IPS DF 6.9 (cell line): ENCODE results near the gene ABR.

ENCODE experiments used
- DNase-seq: peaks from one replicate; pipeline ENCODE4 v3.0.0-alpha.2; 2013; ENCODE audit warnings: low read depth, low spot score
- H3K27ac ChIP-seq: one replicate; pipeline ENCODE4 v1.5.1; 2013; ENCODE audit warnings: low read length, control low read depth
- H3K27me3 ChIP-seq: 2 replicates; pipeline ENCODE4 v1.6.1; 2013; ENCODE audit warnings: mild to moderate bottlenecking, low read length; ENCODE audit not compliant: control insufficient read depth, insufficient read depth
- H3K36me3 ChIP-seq: 2 replicates; pipeline ENCODE4 v1.6.1; 2013; ENCODE audit warnings: low read length; ENCODE audit not compliant: control insufficient read depth, insufficient read depth
- H3K4me1 ChIP-seq: 2 replicates; pipeline ENCODE4 v1.6.1; 2013; ENCODE audit warnings: low read length; ENCODE audit not compliant: control insufficient read depth, insufficient read depth
- H3K4me3 ChIP-seq: 2 replicates; pipeline ENCODE4 v1.5.1; 2013; ENCODE audit warnings: mild to moderate bottlenecking, low read length
- H3K9me3 ChIP-seq: 2 replicates; pipeline ENCODE4 v1.6.1; 2013; ENCODE audit warnings: low read length, inconsistent platforms; ENCODE audit not compliant: control insufficient read depth, insufficient read depth
- WGBS: extraction: QIAGEN DNeasy Blood & Tissue Kit; methylation state at CpG from one replicate; pipeline ENCODE4 v1.1.7; 2013; ENCODE audit warnings: mixed read lengths, missing lambda C conversion rate; ENCODE audit not compliant: insufficient read length, insufficient coverage; 5-methylcytosine and 5-hydroxymethylcytosine counted together

Gene ABR

GRCh38 chr17:969811-970355 lies 209.9 kb downstream of the ABR start:
- no CpG with 5 or more reads among the region's 18 CpGs for WGBS
- no peak overlapping the region for H3K27ac ChIP-seq
- peaks cover 14% of the 10 kb centered on the region for H3K4me1 ChIP-seq
- H3K4me3 ChIP-seq, result no peak overlapping the region
- DNase-seq, result no peak
- no peaks in the 10 kb centered on the region for H3K9me3 ChIP-seq
- H3K36me3 ChIP-seq, result no peaks in the 10 kb centered on the region
- no peaks in the 10 kb centered on the region for H3K27me3 ChIP-seq

GRCh38 chr17:968812-969730 lies 210.7 kb downstream of the ABR start:
- WGBS, result no CpG with 5 or more reads among the region's 24 CpGs
- Histone ChIP-seq H3K27me3 (no peaks in the 10 kb centered on the region), H3K9me3 (no peaks in the 10 kb centered on the region), H3K27ac (no peak overlapping the region), H3K4me1 (peaks cover 17% of the 10 kb centered on the region), H3K36me3 (no peaks in the 10 kb centered on the region), H3K4me3 (no peak overlapping the region)
- no peak for DNase-seq

- no CpG with 5 or more reads among the region's 9 CpGs for WGBS
- Histone ChIP-seq H3K27ac (no peak overlapping the region), H3K36me3 (no peaks in the 10 kb centered on the region), H3K9me3 (no peaks in the 10 kb centered on the region), H3K4me3 (no peak overlapping the region), H3K4me1 (peaks cover 14% of the 10 kb centered on the region), H3K27me3 (no peaks in the 10 kb centered on the region)
- DNase-seq, result no peak
Measured at GRCh38 chr17:967122-967521, 212.7 kb downstream of the ABR start.

- Histone ChIP-seq H3K27me3 (no peaks in the 10 kb centered on the region), H3K9me3 (no peaks in the 10 kb centered on the region), H3K27ac (no peak overlapping the region), H3K4me3 (no peak overlapping the region), H3K4me1 (peaks cover 14% of the 10 kb centered on the region), H3K36me3 (no peaks in the 10 kb centered on the region)
- DNase-seq, result no peak
- WGBS, result no CpG with 5 or more reads among the region's 12 CpGs
Measured at GRCh38 chr17:965311-965989, 214.3 kb downstream of the ABR start.

- no peak overlapping the region for H3K4me3 ChIP-seq
- no CpG with 5 or more reads among the region's 14 CpGs for WGBS
- peaks cover 12% of the 10 kb centered on the region for H3K4me1 ChIP-seq
- no peak overlapping the region for H3K27ac ChIP-seq
- H3K36me3 ChIP-seq, result no peaks in the 10 kb centered on the region
- DNase-seq, result no peak
- no peaks in the 10 kb centered on the region for H3K9me3 ChIP-seq
- no peaks in the 10 kb centered on the region for H3K27me3 ChIP-seq
Measured at GRCh38 chr17:964876-965275, 214.9 kb downstream of the ABR start.

- no peak overlapping the region for H3K27ac ChIP-seq
- no CpG with 5 or more reads among the region's 11 CpGs for WGBS
Measured at GRCh38 chr17:962670-963069, 217.1 kb downstream of the ABR start.

GRCh38 chr17:962166-962565 lies 217.6 kb downstream of the ABR start:
- Histone ChIP-seq H3K4me1 (peaks cover 7% of the 10 kb centered on the region), H3K36me3 (no peaks in the 10 kb centered on the region), H3K9me3 (no peaks in the 10 kb centered on the region), H3K27ac (no peak overlapping the region), H3K27me3 (no peaks in the 10 kb centered on the region), H3K4me3 (no peak overlapping the region)
- WGBS, result no CpG with 5 or more reads among the region's 8 CpGs
- DNase-seq, result no peak

More at GRCh38 chr17:962670-963069, 217.1 kb downstream of the ABR start:
- no peaks in the 10 kb centered on the region for H3K9me3 ChIP-seq
- no peak overlapping the region for H3K4me3 ChIP-seq
- H3K27me3 ChIP-seq, result no peaks in the 10 kb centered on the region
- no peaks in the 10 kb centered on the region for H3K36me3 ChIP-seq
- peaks cover 9% of the 10 kb centered on the region for H3K4me1 ChIP-seq
- no peak for DNase-seq

GRCh38 chr17:958712-959451 lies 220.9 kb downstream of the ABR start:
- no peaks in the 10 kb centered on the region for H3K9me3 ChIP-seq
- H3K4me3 ChIP-seq, result no peak overlapping the region
- H3K27me3 ChIP-seq, result no peaks in the 10 kb centered on the region
- no peaks in the 10 kb centered on the region for H3K36me3 ChIP-seq
- DNase-seq, result no peak
- H3K27ac ChIP-seq, result no peak overlapping the region
- H3K4me1 ChIP-seq, result no peaks in the 10 kb centered on the region
- WGBS, result no CpG with 5 or more reads among the region's 31 CpGs

GRCh38 chr17:957856-958421 lies 221.8 kb downstream of the ABR start:
- H3K27ac ChIP-seq, result no peak overlapping the region
- H3K4me1 ChIP-seq, result no peaks in the 10 kb centered on the region
- no peaks in the 10 kb centered on the region for H3K9me3 ChIP-seq
- no peaks in the 10 kb centered on the region for H3K36me3 ChIP-seq
- no CpG with 5 or more reads among the region's 20 CpGs for WGBS
- H3K4me3 ChIP-seq, result no peak overlapping the region
- DNase-seq, result no peak
- no peaks in the 10 kb centered on the region for H3K27me3 ChIP-seq

- no peaks in the 10 kb centered on the region for H3K9me3 ChIP-seq
- H3K27ac ChIP-seq, result no peak overlapping the region
- no peak for DNase-seq
- H3K27me3 ChIP-seq, result no peaks in the 10 kb centered on the region
- H3K36me3 ChIP-seq, result no peaks in the 10 kb centered on the region
- no CpG with 5 or more reads among the region's 8 CpGs for WGBS
- H3K4me1 ChIP-seq, result no peaks in the 10 kb centered on the region
- H3K4me3 ChIP-seq, result no peak overlapping the region
Measured at GRCh38 chr17:956905-957304, 222.9 kb downstream of the ABR start.
